Bone marrow (tissue), 2 donors: ENCODE measurements around the gene AGTPBP1.

Experiments used
- DNase-seq, 2 donors: peaks; one replicate each; lab custom pipeline; 2025; lab: John Stamatoyannopoulos, UW

Gene AGTPBP1

DNA sequence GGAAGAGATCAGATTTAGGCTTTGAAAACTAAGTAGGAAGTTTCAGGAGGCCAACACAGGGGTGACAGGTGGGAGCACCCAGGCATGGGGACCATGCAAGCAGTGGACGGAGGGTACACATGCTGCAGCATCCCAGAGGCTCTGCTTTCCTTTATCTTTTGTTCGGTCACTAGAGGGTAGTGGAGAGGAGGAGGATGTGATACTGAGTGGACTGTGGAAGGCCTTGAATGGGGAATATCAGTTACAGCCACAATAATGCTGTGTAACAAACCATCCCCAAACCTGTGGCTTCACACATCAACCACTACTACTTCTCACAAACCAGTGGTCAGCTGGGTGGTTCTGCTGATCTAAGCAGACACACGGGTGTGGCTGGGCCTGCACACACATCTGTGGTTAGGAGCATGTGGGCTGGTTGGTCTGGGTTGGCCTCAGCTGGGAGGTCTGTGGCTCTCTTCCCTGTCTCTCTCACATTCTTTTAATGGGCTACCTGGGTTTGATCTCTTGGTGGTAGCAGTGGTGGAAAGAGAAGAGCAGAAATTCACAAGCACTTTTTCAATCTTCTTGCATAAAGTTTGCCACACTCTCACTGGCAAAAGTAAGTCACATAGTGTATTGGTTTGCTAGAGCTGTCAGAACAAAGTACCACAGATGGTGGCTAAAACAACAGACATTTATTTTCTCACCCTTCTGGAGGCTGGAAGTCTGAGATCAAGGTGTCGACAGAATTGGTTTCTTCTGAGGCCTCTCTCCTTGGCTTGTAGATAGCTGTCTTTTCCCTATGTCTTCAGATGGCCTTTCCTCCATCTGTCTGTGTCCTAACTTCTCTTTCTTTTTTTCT is 238.7 kb downstream of the AGTPBP1 start:
- DNase-seq, result no peak

DNA sequence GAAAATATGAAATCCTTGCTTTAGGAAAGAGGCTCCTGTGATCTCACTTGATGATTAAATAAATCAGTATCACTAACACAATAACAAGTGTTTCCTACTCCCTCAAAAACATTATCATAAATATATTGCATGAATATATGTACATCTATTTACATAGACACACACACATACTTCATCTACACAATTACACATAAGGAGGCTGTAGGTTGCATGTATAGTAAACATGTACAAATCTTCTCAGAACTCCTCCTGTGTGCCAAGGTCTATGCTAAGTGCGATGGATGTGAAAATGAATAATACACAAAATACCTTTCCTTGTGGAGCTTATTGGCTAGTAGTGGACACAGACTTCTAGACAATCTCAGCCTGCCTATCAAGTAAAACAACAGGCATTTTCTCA is 239.9 kb downstream of the AGTPBP1 start:
- DNase-seq, result no peak

DNA sequence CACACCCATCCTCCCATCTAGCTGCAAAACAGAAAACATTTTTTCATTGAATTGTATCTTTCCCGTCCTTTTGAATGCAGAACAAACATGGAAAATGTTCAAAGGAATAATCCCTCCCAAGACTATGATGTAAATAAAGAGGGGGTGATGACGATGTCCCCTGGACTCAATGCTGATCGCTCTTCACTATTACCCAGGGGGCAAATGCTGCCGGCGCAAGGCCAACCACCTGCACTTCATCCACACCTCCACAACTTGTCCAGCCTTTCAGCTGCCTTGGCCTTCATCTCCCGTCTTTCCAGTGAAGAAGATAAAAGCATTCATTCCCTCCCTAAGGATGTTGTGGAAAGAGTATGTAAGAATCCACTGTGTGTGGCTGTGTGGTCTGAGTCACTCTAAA is 240.3 kb downstream of the AGTPBP1 start:
- no peak for DNase-seq
